ENCODE measurements around the gene MICAL2.
A peak's percentile ranks its signal among the peaks of the same experiment; 100 is the strongest.

The MICAL2 gene

GRCh38 chr11:12117611-12118010, 7.2 kb downstream of the MICAL2 start:
- DNase-seq (ENCODE audit: low spot score): no peak

GRCh38 chr11:12118949-12119348, 8.6 kb downstream of the MICAL2 start:
- no peak for DNase-seq (ENCODE audit: low spot score)

GRCh38 chr11:12119502-12119901, 9.1 kb downstream of the MICAL2 start:
- no peak for DNase-seq (ENCODE audit: low spot score)

- no peak for DNase-seq (ENCODE audit: low spot score)
Observed at GRCh38 chr11:12120031-12121008, 9.9 kb downstream of the MICAL2 start.

GRCh38 chr11:12121011-12121410, 10.6 kb downstream of the MICAL2 start:
- DNase-seq (ENCODE audit: low spot score): no peak

- DNase-seq (ENCODE audit: low spot score): no peak
Observed at GRCh38 chr11:12121517-12121916, 11.1 kb downstream of the MICAL2 start.

- DNase-seq (ENCODE audit: low spot score): no peak
Observed at GRCh38 chr11:12122083-12122482, 11.7 kb downstream of the MICAL2 start.

- DNase-seq (ENCODE audit: low spot score): peak; percentile 12
Observed at GRCh38 chr11:12123273-12123672, 12.9 kb downstream of the MICAL2 start.

GRCh38 chr11:12123799-12124198, 13.4 kb downstream of the MICAL2 start:
- no peak for DNase-seq (ENCODE audit: low spot score)

- DNase-seq (ENCODE audit: low spot score): no peak
Observed at GRCh38 chr11:12124306-12124705, 13.9 kb downstream of the MICAL2 start.

- DNase-seq (ENCODE audit: low spot score): no peak
Observed at GRCh38 chr11:12125609-12126149, 15.3 kb downstream of the MICAL2 start.

- no peak for DNase-seq (ENCODE audit: low spot score)
Observed at GRCh38 chr11:12126344-12127019, 16.1 kb downstream of the MICAL2 start.

GRCh38 chr11:12127206-12127898, 17.0 kb downstream of the MICAL2 start:
- DNase-seq (ENCODE audit: low spot score): no peak

GRCh38 chr11:12128301-12128751, 17.9 kb downstream of the MICAL2 start:
- DNase-seq (ENCODE audit: low spot score): no peak

- no peak for DNase-seq (ENCODE audit: low spot score)
Observed at GRCh38 chr11:12129227-12129626, 18.8 kb downstream of the MICAL2 start.

- DNase-seq (ENCODE audit: low spot score): no peak
Observed at GRCh38 chr11:12130180-12130980, 20.0 kb downstream of the MICAL2 start.

GRCh38 chr11:12131943-12132789, 21.8 kb downstream of the MICAL2 start:
- DNase-seq (ENCODE audit: low spot score): no peak

- no peak for DNase-seq (ENCODE audit: low spot score)
Observed at GRCh38 chr11:12132790-12133145, 22.4 kb downstream of the MICAL2 start.

GRCh38 chr11:12133547-12134235, 23.3 kb downstream of the MICAL2 start:
- DNase-seq (ENCODE audit: low spot score): no peak

GRCh38 chr11:12134236-12134585, 23.8 kb downstream of the MICAL2 start:
- no peak for DNase-seq (ENCODE audit: low spot score)
